NCI-H2196 treated with DMSO at 0.1 percent for 48 hours (cell line): ENCODE measurements around the gene PGGHG.
"Not testable (repeated sequence)": the region's sequence is repeated elsewhere in the genome, so short reads cannot be mapped to it uniquely, and the experiment has no call there.

Source experiments
- DNase-seq: peaks from one replicate; lab custom pipeline; 2025; ENCODE audit not compliant: unreplicated experiment; lab: John Stamatoyannopoulos, UW

PGGHG gene

DNA sequence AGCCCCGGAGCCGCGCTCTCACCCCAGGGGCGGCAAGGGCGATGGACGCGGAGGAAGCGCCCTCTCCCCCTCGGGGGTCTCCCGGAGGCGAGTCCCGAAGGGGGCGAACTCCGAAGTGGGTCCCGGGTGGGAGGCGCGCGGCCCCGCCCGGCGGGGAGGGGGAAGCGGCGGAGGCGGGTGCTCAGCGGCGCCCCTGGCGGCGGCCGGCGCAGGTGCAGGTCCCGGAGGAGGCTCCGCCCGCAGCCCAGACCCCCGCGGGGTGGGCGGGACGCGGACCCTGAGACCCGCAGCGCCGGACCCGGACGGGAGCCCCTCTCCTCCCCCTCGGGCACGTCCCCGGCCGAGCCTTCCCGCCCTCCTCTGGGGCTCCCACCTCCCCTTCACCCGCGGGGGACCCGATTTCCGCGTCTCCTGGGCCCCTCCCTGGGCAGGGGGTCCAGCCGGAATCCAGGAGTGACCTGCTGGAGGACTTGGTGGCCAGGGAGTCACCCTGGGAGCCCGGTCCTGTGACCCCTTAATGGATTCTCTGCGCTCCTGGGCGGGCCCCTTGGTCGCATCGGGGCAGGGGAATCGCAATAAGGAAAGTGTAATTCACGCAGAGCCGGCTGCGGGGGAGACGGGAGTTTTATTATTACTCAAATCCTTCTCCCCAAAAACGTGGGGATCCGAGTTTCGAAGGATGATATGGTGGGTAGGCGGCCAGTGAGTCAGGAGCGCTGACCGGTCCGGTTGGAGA, 22.3 kb downstream of the PGGHG start:
- DNase-seq, result not testable (repeated sequence)

DNA sequence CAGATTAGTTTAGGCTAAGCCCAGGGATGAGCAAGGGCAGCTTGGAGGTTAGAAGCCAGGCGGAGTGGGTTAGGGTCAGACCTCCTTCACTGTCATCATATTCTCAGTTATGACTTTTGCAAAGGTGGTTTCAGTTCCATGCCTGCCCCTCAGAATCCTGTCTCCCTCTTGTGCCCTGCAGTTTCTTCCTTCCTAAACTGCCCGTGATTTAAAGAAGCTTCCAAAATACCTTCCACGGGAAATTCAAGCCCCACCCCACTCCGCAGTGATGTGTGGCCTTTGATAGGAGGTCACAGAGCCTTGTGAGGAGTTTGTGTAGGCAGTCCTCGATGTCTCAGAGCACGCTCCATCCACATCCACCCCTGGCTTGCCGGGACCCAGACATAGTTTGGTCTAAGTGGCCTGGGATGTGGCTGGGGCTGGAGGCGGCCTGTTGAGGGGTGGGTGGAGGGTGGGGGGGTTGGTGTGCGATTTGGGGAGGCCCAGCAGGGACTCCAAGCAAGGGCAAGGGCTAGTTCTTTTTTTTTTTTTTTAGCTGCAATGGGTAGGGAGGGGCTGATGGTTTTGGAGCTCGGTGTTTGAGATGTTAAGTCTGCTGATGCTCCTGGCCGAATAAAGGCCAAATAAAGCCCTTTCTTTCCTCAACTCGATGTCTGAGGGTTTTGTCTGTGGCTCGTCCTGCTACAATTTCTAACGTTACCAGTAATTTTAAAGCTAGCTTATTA, 23.3 kb downstream of the PGGHG start:
- DNase-seq, result no peak

DNA sequence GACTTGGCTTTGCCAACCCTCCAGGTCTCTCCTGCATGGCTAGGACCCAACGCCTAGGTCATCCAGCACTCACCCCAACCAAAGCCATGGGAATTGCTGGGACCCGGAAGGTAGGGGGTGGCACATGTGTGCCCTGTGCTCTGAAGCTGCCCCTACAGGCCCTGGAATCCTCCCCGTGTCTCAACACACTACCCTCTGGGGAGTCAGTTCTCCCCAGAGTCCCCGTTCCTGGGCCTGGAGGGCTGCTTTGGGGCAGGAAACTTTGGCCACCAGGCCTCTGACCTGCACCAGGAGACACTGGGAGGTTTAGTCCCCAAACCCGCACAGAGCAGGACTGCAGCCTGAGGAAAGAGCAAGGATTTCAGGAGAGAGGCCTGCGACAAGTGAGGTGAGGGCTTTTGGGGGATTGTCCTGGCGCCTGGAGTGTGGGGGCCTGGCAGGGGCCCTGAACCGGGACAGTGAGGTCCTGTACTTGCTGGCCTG, 24.4 kb downstream of the PGGHG start:
- no peak for DNase-seq

DNA sequence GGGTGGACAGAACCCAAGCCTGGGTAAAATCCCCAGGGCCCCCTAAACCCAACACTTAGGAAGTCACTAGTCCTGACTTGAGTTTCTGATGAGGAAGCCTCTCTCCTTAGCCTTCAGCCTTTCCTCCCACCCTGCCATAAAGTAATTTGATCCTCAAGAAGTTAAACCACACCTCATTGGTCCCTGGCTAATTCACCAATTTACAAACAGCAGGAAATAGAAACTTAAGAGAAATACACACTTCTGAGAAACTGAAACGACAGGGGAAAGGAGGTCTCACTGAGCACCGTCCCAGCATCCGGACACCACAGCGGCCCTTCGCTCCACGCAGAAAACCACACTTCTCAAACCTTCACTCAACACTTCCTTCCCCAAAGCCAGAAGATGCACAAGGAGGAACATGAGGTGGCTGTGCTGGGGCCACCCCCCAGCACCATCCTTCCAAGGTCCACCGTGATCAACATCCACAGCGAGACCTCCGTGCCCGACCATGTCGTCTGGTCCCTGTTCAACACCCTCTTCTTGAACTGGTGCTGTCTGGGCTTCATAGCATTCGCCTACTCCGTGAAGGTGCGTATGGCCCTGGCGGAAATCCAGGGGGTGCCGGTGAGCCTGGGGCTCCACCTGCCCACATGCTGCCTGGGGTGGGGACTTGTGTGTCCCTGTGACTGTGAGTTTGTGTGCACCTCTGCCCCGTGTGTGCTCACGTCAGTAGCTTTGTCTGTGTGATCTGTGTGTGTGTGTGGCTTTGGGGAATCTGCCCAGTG, 25.0 kb downstream of the PGGHG start, which contains the start of gene IFITM1:
IFITM1 (plus strand) TSS at position 254 of the 767 bp plus-strand sequence; CDS start at position 385, 131 bp downstream.
- no peak for DNase-seq

DNA sequence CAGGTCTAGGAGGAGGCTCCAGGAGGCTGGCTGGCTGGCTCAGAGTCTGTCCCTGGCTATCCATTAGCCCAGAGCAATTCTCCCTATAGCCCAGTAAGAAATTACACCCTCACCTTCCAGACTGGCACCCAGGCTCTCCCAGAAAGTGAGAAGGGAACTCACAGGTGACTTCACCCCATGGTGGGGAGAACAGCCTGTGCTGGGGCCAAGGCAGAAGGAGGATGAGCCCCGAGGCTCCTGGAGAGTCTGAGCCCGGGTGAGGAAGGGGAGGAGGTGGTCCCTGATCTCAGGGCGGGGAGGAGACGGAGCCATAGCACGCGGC, 25.6 kb downstream of the PGGHG start:
- not testable (repeated sequence) for DNase-seq

DNA sequence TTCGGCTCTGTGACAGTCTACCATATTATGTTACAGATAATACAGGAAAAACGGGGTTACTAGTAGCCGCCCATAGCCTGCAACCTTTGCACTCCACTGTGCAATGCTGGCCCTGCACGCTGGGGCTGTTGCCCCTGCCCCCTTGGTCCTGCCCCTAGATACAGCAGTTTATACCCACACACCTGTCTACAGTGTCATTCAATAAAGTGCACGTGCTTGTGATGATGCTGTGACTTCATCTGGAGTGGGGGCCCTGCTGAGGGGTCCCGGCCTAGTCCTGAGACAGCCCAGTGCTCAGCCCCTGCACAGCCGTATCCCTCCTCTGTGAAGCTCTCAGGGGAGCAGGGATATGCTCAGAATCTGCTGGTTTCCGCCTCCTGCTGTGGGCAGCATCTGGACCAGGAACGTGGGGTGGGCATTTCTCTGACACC, 26.1 kb downstream of the PGGHG start:
- DNase-seq, result no peak

DNA sequence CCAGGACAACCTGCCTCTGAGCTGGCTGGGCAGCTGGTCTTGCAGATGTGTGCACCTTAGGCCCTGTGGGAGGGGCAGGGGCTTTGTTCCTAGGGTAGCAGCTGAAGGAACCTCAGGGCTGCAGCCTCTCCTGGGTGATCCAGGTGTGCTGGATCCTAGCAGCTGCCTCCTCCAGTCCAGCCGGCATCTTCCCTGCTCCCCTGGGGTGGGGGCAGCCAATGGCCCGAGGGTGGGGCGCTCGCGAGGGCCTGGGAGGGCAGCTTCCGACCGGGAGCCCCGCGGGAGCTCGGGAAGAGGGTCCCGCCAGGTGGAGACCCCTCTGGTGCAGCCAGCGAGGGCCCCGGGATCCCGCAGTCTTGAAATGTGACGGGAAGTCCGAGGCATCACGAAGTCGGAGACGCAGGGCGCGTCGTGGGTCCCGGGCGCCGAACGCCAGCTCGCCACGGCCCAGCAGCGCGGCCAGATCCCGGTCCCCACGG, 26.6 kb downstream of the PGGHG start:
- DNase-seq, result no peak

DNA sequence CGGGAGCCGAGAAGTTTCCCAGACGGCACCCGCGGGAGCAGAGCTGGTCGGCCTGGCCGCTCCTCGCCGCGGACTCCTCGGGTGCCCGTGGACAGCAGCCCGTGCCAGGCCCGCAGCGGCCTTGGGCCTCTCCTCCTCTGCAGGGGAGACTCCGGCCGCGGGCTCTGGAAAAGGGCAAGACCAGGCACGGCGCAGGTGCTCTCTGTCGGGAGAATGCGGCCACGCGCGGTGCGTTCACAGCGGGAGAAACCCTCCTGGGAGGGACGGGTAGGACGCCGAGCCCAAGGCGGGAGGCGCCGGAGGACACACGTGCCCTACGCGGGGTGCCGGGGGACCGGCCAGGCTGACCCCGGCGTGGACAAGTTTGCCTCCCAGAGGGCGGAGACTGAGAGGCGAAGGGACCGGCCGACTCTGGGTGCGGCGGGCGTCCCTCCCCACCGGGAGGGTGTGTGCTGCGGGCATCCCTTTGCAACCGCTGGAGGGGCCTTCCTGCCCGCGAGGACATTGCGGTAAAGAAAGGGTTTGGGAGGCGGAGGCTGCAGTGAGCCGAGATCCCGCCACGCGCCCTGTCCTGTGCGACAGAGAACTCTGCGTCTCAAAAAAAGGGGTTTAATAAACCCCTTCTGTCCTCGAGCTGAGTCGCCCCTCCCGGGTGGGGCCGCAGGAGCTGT, 27.2 kb downstream of the PGGHG start:
- DNase-seq, result no peak

DNA sequence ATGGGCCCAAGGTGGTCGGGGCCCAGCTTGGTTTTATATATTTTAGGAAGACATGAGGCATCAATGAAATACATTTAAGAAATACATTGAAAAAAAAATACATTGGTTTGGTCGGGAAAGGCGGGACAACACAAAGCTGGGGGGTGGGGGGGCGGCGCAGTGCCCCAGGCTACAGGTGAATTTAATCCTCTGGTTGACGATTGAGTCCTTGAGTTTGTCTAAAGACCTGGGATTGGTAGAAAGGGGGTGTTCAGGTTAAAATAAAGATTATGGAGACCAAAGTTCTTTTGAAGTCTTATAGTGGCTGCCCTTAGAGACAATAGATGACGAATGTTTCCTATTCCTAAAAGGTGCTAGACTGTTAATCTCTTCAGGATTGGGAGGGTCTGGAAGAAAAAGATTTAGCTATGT, 28.0 kb downstream of the PGGHG start:
- no peak for DNase-seq

DNA sequence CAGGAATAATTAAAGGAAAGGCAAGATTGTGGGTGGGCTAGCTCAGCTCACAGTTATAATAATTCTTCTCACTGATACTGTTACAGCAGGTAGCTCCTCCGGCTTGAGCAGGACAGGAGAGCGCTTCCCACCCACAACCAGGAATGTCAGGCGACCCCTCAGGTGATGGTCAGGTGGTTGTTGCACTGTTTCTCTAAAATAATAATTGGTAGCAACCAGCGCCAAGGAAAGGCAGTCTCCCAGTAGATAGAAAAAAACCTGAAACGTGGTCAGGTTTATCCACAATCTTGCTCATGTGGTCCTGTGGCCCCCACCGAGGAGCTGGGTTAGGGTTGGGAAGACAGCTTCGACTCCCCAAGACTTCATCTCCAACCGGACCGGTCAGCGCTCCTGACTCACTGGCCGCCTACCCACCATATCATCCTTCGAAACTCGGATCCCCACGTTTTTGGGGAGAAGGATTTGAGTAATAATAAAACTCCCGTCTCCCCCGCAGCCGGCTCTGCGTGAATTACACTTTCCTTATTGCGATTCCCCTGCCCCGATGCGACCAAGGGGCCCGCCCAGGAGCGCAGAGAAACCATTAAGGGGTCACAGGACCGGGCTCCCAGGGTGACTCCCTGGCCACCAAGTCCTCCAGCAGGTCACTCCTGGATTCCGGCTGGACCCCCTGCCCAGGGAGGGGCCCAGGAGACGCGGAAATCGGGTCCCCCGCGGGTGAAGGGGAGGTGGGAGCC, 28.9 kb downstream of the PGGHG start:
- not testable (repeated sequence) for DNase-seq

DNA sequence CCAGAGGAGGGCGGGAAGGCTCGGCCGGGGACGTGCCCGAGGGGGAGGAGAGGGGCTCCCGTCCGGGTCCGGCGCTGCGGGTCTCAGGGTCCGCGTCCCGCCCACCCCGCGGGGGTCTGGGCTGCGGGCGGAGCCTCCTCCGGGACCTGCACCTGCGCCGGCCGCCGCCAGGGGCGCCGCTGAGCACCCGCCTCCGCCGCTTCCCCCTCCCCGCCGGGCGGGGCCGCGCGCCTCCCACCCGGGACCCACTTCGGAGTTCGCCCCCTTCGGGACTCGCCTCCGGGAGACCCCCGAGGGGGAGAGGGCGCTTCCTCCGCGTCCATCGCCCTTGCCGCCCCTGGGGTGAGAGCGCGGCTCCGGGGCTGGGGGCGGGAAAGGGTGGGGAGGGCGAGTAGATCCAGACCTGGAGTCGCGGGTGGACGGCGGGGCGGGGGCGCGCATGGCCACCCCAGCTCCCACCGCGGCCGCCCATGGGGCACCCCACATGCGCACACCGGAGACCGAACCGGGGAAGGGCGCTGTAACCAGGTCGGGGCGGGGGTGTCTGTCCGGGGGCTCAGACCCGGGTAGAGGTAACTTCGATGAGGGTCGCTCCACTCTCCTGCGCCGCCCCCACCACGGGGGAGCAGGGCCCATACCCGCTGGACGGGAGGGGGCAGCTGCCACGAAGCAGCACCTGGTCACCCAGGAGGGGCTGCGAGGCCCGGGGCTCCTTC, 29.6 kb downstream of the PGGHG start:
- not testable (repeated sequence) for DNase-seq

DNA sequence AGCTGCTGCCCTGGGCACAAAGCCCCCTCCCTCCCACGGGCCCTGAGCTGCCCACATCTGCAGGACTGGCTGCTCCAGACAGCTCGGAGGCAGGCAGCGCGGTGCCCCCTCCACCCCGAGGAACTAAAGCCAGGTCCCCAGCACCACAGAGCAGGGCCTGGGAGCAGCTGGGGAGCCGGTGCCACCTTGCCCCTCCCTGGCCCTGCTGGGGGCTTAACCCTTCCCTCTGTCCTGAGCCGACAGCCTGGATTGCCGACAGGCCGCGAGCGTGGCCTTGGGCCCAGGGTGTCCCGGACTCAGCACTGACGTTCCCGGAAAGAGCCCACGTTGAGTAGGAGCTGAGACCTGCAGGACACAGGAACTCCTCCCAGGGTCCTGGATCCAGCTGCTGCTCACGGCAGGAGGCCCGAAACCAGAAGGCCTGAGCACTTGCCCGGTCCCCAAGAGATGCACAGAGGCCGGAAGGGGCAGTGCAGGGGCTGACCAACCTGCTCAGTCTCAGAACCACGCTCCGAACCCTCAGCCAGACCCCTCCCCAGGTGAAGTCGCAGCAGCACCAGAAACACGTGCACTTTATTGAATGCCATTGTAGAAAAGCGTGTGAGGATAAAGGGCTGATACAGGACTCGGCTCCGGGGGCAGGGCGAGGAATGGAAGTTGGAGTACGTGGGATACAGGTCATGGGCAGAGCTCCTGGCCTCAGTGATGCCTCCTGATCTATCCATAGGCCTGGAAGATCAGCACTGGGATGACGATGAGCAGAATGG, 30.4 kb downstream of the PGGHG start:
- DNase-seq, result not testable (repeated sequence)

DNA sequence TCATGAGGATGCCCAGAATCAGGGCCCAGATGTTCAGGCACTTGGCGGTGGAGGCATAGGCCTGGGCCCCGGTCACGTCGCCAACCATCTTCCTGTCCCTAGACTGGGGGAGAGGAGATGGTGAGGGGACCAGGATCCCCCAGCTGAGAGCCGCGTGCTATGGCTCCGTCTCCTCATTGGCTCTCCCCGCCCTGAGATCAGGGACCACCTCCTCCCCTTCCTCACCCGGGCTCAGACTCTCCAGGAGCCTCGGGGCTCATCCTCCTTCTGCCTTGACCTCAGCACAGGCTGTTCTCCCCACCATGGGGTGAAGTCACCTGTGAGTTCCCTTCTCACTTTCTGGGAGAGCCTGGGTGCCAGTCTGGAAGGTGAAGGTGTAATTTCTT, 31.0 kb downstream of the PGGHG start:
- not testable (repeated sequence) for DNase-seq

DNA sequence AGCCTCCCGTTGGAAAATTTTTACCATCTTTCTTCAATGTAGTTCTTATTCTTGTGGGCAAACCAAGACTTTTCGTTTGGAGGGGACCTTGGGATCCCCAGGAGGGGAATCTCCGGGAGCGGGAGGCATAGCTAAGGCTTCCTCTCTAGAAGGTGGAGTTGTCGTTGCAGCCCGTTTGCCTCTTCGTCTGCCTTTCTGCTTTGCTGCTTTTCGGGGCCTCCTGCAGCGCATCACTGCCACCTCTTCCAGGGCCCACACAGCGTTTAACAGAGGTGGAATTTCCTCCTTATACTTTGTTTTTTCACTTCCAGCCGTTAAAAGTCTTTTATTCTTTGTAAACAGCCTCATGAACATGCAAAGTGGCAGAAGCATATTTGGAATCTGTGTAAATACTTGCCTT, 35.2 kb downstream of the PGGHG start:
- DNase-seq, result no peak

DNA sequence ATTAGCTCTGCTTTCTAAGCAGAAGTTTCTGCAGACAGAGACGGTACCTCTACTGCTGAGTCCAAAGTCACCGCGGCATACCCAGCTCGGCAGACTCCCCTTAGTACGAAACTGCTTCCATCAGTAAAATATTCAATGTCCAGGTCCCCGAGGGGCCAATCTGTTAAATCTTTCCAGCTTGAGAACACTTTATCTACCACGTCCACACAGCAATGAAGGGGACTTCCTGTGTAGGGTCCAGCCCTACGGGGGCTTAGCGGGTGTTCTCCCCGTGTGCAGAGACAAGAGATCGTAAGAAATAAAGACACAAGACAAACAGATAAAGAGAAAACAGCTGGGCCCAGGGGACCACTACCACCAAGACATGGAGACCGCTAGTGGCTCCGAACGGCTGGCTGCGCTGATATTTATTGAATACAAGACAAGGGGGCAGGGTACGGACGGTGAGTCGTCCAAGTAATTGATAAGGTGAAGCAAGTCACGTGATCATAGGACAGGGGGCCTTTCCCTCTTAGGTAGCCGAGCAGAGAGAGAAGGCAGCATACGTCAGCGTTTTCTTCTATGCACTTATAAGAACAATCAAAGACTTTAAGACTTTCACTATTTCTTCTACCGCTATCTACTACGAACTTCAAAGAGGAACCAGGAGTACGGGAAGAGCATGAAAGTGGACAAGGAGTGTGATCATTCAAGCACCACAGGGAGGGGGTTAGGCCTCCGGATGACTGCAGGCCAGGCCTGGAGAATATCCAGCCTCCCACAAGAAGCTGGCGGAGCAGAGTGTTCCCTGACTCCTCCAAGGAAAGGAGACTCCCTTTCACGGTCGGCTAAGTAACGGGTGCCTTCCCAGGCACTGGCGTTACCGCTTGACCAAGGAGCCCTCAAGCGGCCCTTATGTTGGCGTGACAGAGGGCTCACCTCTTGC, 35.9 kb downstream of the PGGHG start:
- not testable (repeated sequence) for DNase-seq

DNA sequence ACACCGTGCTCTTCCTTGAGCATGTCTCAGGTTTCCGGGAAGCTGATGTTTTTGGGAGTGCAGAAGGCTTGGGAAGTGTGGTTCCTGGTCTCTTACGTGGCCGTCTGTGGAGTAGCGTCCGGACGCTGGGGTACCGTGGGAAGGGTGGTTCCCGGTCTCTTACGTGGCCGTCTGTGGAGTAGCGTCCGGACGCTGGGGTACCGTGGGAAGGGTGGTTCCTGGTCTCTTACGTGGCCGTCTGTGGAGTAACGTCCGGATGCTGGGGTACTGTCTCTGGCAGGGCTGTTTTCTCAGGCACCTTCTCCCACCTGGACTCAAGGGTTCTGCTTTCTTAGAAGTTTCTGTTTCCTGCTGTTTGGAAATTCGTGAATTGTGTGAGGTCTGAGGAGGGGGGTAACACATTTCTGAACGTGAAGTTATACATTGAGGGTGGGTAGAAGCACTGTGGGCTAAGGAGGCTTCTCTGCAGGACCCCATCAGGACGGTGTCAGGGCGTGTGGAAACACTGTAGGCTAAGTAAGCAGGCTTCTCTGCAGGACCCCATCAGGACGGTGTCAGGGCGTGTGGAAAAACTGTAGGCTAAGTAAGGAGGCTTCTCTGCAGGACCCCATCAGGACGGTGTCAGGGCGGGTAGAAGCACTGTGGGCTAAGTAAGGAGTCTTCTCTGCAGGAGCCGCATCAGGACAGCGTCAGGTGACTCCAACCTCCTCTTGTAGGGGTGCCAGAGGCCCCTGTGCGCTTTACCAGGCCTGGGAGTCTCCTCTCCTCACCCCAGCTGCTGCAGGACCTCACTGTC, 37.1 kb downstream of the PGGHG start:
- no peak for DNase-seq

DNA sequence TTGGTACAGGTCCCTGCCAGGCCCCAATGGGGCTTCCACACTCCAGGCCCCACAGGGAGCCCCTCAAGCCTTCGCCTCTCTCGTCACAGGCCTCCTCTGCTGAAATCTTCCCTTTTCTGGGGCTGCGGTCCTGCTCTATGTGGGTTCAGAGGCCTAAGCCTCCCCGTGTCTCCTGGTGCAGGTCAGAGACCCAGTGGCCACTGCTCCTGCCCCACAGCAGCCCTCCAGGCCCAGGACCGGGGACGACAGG, 37.6 kb downstream of the PGGHG start:
- no peak for DNase-seq
